Stimulated activated CD8-positive, alpha-beta memory T cell treated with anti-CD3 and anti-CD28 coated beads, Interleukin-2, amount 100 ng/mL, for 1 hour (primary cell): ENCODE data around the gene ILRUN.
"Not testable (repeated sequence)": the region's sequence is repeated elsewhere in the genome, so short reads cannot be mapped to it uniquely, and the experiment has no call there.

Source experiments
- DNase-seq, 2 donors: peaks; one replicate each; pipeline ENCODE4 v3.0.0-alpha.2; 2020; ENCODE audit warnings: low read depth in 2 of 2

Gene ILRUN

GRCh38 chr6:34697904-34698559 lies 1.5 kb upstream of the ILRUN start:
- DNase-seq, result no peak

- no peak for DNase-seq
These were observed 923 bp upstream of the ILRUN start for GRCh38 chr6:34697544-34697836.

- DNase-seq, result peak in 1 of 2 donors; percentile 9
These were observed 303 bp downstream of the ILRUN start for GRCh38 chr6:34696189-34696738.

- no peak for DNase-seq
These were observed 808 bp downstream of the ILRUN start for GRCh38 chr6:34695729-34696188.

- no peak for DNase-seq
These were observed 4.3 kb downstream of the ILRUN start for GRCh38 chr6:34692280-34692679.

GRCh38 chr6:34689742-34690141 lies 6.8 kb downstream of the ILRUN start:
- no peak for DNase-seq

GRCh38 chr6:34688956-34689355 lies 7.6 kb downstream of the ILRUN start:
- DNase-seq, result no peak

GRCh38 chr6:34684919-34685318 lies 11.6 kb downstream of the ILRUN start:
- no peak for DNase-seq

GRCh38 chr6:34684364-34684763 lies 12.2 kb downstream of the ILRUN start:
- no peak for DNase-seq

- DNase-seq, result no peak
These were observed 15.6 kb downstream of the ILRUN start for GRCh38 chr6:34680802-34681515.

GRCh38 chr6:34680313-34680712 lies 16.3 kb downstream of the ILRUN start:
- not testable (repeated sequence) for DNase-seq

GRCh38 chr6:34679552-34680253 lies 16.9 kb downstream of the ILRUN start:
- no peak for DNase-seq

GRCh38 chr6:34676140-34676539 lies 20.4 kb downstream of the ILRUN start:
- DNase-seq, result no peak

GRCh38 chr6:34674930-34675329 lies 21.6 kb downstream of the ILRUN start:
- DNase-seq, result not testable (repeated sequence)

GRCh38 chr6:34674268-34674639 lies 22.3 kb downstream of the ILRUN start:
- DNase-seq, result no peak

- DNase-seq, result no peak
These were observed 23.5 kb downstream of the ILRUN start for GRCh38 chr6:34673064-34673463.

GRCh38 chr6:34672657-34673043 lies 23.9 kb downstream of the ILRUN start:
- DNase-seq, result no peak

GRCh38 chr6:34671801-34672656 lies 24.5 kb downstream of the ILRUN start:
- DNase-seq, result peak; percentile 49 to 60

GRCh38 chr6:34671367-34671766 lies 25.2 kb downstream of the ILRUN start:
- DNase-seq, result no peak

GRCh38 chr6:34668799-34669198 lies 27.8 kb downstream of the ILRUN start:
- not testable (repeated sequence) for DNase-seq

- DNase-seq, result no peak
These were observed 28.9 kb downstream of the ILRUN start for GRCh38 chr6:34667481-34668238.
